Ovary (tissue), 3 donors: ENCODE results near the gene FHAD1.

Experiments
- CTCF ChIP-seq, 3 donors: fragments of 450-650 bp in 2 of 3; fragments of 200-600 bp in 1 of 3; IDR thresholded peaks; one replicate each; pipeline versions ENCODE4 v1.5.1 to v1.8.0; 2016 to 2022; ENCODE audit warnings: antibody characterized with exemption in 3 of 3, mild to moderate bottlenecking in 1 of 3
- EP300 ChIP-seq: sonication (generic); formaldehyde crosslinking; IDR thresholded peaks from one replicate; pipeline ENCODE4 v1.6.1; 2017; ENCODE audit warnings: antibody characterized with exemption
- POLR2A ChIP-seq: fragments of 450-650 bp; IDR thresholded peaks from one replicate; pipeline ENCODE4 v1.6.1; 2017; ENCODE audit warnings: antibody characterized with exemption, mild to moderate bottlenecking, moderate library complexity
- donor health status: DM: no; HTN: no; CAD: no.

GRCh38 chr1:15427280-15427666, 180.2 kb downstream of the FHAD1 start:
- TF ChIP-seq CTCF (IDR thresholded peaks at IDR 0.05) (peak in 1 of 3 donors; percentile 1), POLR2A (no peak), EP300 (no peak)
